Erythroblast (primary cell): ENCODE measurements around the gene ITGA7.

ENCODE experiments used
- GATA1 ChIP-seq: IDR thresholded peaks from 2 replicates; pipeline ENCODE4 v1.6.1; 2011; ENCODE audit warnings: low read depth, mild to moderate bottlenecking, control low read depth, low read length, moderate library complexity
- POLR2A ChIP-seq: IDR thresholded peaks from 2 replicates; pipeline ENCODE4 v1.6.1; 2011; ENCODE audit warnings: mild to moderate bottlenecking, low read length

DNA sequence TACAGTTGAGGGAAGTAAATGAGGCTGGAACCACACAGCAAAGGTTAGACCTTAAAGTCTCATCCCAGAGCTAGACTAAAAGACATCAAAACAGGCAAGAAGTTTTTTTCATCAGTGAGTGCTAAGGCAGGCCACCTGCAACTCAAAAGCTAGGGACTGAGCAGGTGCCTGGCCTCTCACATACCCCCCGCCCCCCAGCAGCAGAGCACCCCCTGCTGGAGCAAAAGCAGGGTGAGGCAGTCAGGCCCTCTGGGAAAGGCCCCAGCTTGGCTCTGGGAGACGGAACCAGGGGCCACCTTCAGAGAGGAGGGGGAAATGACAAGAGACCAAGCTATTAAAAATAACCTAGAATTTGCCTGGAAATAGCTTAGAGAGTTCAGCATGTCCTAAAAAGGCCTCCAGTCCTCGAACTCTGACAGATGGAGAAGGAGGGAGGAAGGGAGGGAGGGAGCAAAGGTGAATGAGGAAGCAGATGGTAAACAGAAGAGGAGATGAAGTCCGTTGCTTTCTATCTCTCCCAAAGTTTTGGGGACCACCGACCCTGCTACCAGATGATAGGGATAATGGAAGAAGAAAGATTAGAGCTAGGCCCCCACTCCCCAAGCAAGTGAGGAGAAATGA, 1.8 kb downstream of the ITGA7 start:
- TF ChIP-seq POLR2A (no peak), GATA1 (no peak)
